HEK293T (cell line): Measurements from ENCODE around the gene CNNM2.

Source experiments
- CTCF ChIA-PET: fragments of 350-600 bp; formaldehyde crosslinking; extraction: SDS; loops from one replicate; lab custom pipeline; 2021; ENCODE audit warnings: antibody characterized with exemption, inconsistent platforms; lab: Yijun Ruan, JAX
- POLR2A ChIA-PET: fragments of 350-600 bp; formaldehyde crosslinking; extraction: SDS; loops from one replicate; lab custom pipeline; 2020; ENCODE audit warnings: antibody characterized with exemption, inconsistent platforms; lab: Yijun Ruan, JAX
- DNase-seq: peaks from one replicate; pipeline ENCODE4 v3.0.0; 2012; ENCODE audit warnings: mixed read lengths; ENCODE audit errors: extremely low spot score
- ARNT ChIP-seq: fragments of 450-650 bp; IDR thresholded peaks from 2 replicates; pipeline ENCODE4 v1.6.1; 2017; ENCODE audit warnings: mild to moderate bottlenecking
- BHLHE40 ChIP-seq: fragments of 450-650 bp; IDR thresholded peaks from 2 replicates; pipeline ENCODE4 v1.6.1; 2016; ENCODE audit warnings: mild to moderate bottlenecking, moderate library complexity, borderline replicate concordance
- CTBP1 ChIP-seq: fragments of 450-650 bp; IDR thresholded peaks from 2 replicates; pipeline ENCODE4 v1.6.1; 2016; ENCODE audit warnings: borderline replicate concordance
- ELF4 ChIP-seq: fragments of 450-650 bp; IDR thresholded peaks from 2 replicates; pipeline ENCODE4 v1.6.1; 2017; ENCODE audit warnings: antibody characterized with exemption
- FOXA1 ChIP-seq: fragments of 450-650 bp; IDR thresholded peaks from 2 replicates; pipeline ENCODE4 v1.6.1; 2016; ENCODE audit warnings: mild to moderate bottlenecking
- FOXK2 ChIP-seq: fragments of 450-650 bp; IDR thresholded peaks from 2 replicates; pipeline ENCODE4 v1.6.1; 2016; ENCODE audit warnings: mild to moderate bottlenecking
- FOXM1 ChIP-seq: fragments of 450-650 bp; IDR thresholded peaks from 2 replicates; pipeline ENCODE4 v1.6.1; 2017; ENCODE audit warnings: mild to moderate bottlenecking, borderline replicate concordance
- HDGF ChIP-seq: fragments of 450-650 bp; IDR thresholded peaks from 2 replicates; pipeline ENCODE4 v1.6.1; 2017; ENCODE audit warnings: antibody characterized with exemption, borderline replicate concordance
- L3MBTL2 ChIP-seq: fragments of 450-650 bp; conservative IDR thresholded peaks from 2 replicates; pipeline ENCODE4 v1.6.1; 2016; ENCODE audit warnings: mild to moderate bottlenecking
- LEF1 ChIP-seq: fragments of 450-650 bp; IDR thresholded peaks from 2 replicates; pipeline ENCODE4 v1.6.1; 2017; ENCODE audit warnings: mild to moderate bottlenecking, borderline replicate concordance
- NFRKB ChIP-seq: fragments of 450-650 bp; IDR thresholded peaks from 2 replicates; pipeline ENCODE4 v1.6.1; 2016; ENCODE audit warnings: mild to moderate bottlenecking, moderate library complexity
- PKNOX1 ChIP-seq: fragments of 450-650 bp; IDR thresholded peaks from 2 replicates; pipeline ENCODE4 v1.6.1; 2016
- SP1 ChIP-seq: fragments of 450-650 bp; IDR thresholded peaks from 2 replicates; pipeline ENCODE4 v1.6.1; 2017
- SUZ12 ChIP-seq: fragments of 450-650 bp; IDR thresholded peaks from 2 replicates; pipeline ENCODE4 v1.6.1; 2016; ENCODE audit warnings: mild to moderate bottlenecking
- TARDBP ChIP-seq: fragments of 450-650 bp; IDR thresholded peaks from 2 replicates; pipeline ENCODE4 v1.6.1; 2016
- ZNF384 ChIP-seq: fragments of 450-650 bp; IDR thresholded peaks from 2 replicates; pipeline ENCODE4 v1.6.1; 2016

The CNNM2 gene

DNA sequence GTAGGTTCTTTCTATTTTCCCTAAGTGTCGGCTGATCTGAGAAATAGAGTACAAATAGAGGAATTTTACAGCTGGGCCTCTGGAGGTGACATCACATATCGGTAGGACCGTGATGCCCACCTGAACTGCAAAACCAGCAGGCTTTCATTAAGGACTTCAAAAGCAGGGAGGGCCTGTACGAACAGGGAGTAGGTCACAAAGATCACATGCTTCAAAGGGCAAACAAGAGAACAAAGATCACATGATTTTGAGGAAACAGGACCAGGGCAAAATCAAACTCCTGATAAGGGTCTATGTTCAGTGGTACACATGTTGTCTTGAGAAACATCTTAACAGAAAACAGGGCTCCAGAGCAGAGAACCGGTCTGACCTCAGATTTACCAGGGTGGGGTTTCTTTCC, 88.9 kb downstream of the CNNM2 start:
- no peak for DNase-seq
- TF ChIP-seq FOXA1 (no peak), ELF4 (no peak), SUZ12 (no peak), BHLHE40 (no peak), HDGF (no peak), ARNT (no peak), LEF1 (no peak), FOXM1 (no peak), L3MBTL2 (no peak)
- CTCF ChIA-PET = no interaction called here
- POLR2A ChIA-PET = no interaction called here

GRCh38 chr10:103013416-103013815, 95.3 kb downstream of the CNNM2 start:
- ChIA-PET POLR2A (no interaction called here), CTCF (no interaction called here)
- no peak for TF ChIP-seq ELF4
- no peak for TF ChIP-seq FOXM1
- TF ChIP-seq NFRKB = no peak
- no peak for TF ChIP-seq FOXK2
- no peak for TF ChIP-seq L3MBTL2
- TF ChIP-seq PKNOX1 = no peak
- no peak for TF ChIP-seq ARNT
- no peak for TF ChIP-seq HDGF
- no peak for TF ChIP-seq BHLHE40
- TF ChIP-seq TARDBP = no peak
- no peak for TF ChIP-seq LEF1
- no peak for TF ChIP-seq FOXA1
- no peak for TF ChIP-seq ZNF384
- no peak for TF ChIP-seq CTBP1
- no peak for DNase-seq

DNA sequence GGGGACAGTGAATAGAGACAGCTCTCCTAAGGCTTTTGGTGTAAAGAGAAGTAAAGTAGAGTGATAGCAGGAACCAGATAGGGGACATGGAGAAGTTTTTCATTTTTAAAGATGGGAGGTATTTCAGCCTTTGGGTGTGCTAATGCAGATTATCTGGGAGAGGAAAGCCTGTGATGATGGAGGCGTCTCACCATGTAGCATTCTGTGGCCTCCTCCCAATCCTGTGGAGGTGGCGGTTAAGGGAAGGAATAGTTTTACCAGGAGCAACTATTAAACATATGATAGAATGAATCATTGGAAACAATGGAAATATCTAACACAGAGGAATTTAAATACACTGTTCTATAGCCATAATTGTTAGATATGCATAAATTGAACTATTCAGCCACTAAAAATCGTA, 101.3 kb downstream of the CNNM2 start:
- TF ChIP-seq TARDBP (no peak), LEF1 (no peak), L3MBTL2 (no peak), FOXA1 (no peak), PKNOX1 (no peak), BHLHE40 (no peak), NFRKB (no peak), ARNT (no peak), FOXK2 (no peak), FOXM1 (no peak), SP1 (no peak), CTBP1 (no peak)
- ChIA-PET CTCF (no interaction called here), POLR2A (no interaction called here)
- no peak for DNase-seq

DNA sequence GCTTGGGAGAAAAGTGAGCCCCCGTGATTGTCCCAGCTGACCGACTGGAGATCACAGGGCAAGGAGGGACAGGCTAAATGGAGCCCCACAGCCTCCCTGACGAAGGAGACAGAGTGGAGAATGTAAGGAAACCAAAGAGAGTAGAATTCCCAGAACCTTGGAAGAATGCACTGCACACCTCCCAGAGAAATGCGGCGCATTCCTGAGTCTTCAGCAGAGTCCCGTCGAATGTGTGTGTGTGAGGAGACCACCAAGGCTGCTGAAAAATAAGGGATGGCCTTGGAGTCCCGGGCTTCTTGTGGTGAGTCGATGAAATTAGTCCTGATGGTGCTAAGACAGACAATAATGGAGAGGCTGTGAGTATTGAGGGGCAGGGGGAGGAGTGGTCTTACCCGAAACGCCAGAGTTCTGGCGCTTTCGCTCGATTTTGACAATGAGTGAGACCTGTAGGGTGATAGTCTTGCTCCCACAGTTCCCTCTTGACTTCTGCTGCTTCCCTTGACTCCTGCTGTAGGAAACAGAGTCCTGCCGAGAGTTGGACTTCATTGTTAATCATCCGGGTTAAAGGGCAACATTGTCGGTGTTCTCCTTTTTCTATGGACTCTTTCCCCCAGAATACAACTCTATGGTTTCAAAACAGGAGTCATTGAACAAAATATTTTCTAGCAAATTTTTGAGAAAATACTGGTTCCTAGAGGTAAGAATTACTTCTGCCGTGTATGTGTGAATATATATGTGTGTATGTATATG, 103.2 kb downstream of the CNNM2 start:
- CTCF ChIA-PET = no interaction called here

DNA sequence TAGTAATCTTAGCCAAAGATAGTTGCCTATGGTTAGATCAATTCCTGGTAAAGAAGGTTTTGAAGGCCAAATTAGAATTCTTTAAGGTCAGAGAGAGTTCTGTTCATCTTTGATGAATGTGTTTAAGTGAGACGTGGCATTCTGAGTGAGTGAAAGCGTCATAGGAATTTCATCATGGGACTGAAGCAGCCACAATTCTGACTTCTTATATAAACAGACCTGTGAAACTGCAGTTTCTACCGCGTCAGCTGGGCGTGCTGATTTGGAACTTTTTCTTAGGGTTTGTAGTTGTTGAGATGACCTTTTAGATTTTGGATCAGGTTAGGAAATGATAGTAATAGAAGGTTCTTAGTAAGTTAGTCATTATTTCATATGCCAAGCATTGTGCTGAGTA, 103.8 kb downstream of the CNNM2 start:
- CTCF ChIA-PET = no interaction called here
- DNase-seq = no peak
- TF ChIP-seq HDGF (no peak), LEF1 (no peak), SP1 (no peak), FOXM1 (no peak), ARNT (no peak), FOXA1 (no peak), ELF4 (no peak)
- POLR2A ChIA-PET = no interaction called here

More for the DNA sequence above, 103.2 kb downstream of the CNNM2 start:
- DNase-seq = no peak
- POLR2A ChIA-PET = no interaction called here
- TF ChIP-seq ZNF384 = no peak
- TF ChIP-seq L3MBTL2 = no peak

DNA sequence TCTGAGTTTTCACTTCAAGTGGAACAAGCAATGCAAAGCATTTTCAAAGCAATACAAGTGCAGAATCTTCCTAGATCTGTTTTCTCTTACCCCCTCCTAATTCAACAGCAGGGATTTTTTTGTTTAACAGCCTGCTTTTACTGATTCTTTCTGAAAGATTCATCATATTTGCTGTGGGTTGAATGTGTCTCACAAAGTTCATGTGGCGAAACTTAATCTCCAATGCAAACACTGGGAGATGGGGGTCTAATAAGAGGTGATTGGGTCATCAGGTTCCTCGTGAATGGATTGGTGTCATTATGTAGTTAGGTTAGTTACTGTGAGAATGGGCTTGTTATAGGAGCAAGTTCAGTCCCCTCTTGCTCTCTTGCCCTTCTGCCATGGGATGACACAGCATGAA, 107.6 kb downstream of the CNNM2 start:
- CTCF ChIA-PET = no interaction called here
- POLR2A ChIA-PET = no interaction called here
- TF ChIP-seq FOXK2 = no peak
- no peak for TF ChIP-seq SUZ12
- TF ChIP-seq ARNT = no peak
- no peak for TF ChIP-seq SP1
- no peak for TF ChIP-seq BHLHE40
- no peak for TF ChIP-seq CTBP1
- TF ChIP-seq NFRKB = no peak
- no peak for TF ChIP-seq PKNOX1
- TF ChIP-seq L3MBTL2 = no peak
- no peak for TF ChIP-seq HDGF
- no peak for TF ChIP-seq ELF4
- TF ChIP-seq LEF1 = no peak
- TF ChIP-seq FOXA1 = no peak
- TF ChIP-seq TARDBP = no peak
- no peak for TF ChIP-seq FOXM1
- TF ChIP-seq ZNF384 = no peak
- no peak for DNase-seq
